HEK293T (cell line): ENCODE data around the gene FZD7.
A peak's percentile ranks its signal among the peaks of the same experiment; 100 is the strongest.

ENCODE experiments used
- CTCF ChIA-PET: fragments of 350-600 bp; formaldehyde crosslinking; extraction: SDS; loops from one replicate; lab custom pipeline; 2021; ENCODE audit warnings: antibody characterized with exemption, inconsistent platforms; lab: Yijun Ruan, JAX
- POLR2A ChIA-PET: fragments of 350-600 bp; formaldehyde crosslinking; extraction: SDS; loops from one replicate; lab custom pipeline; 2020; ENCODE audit warnings: antibody characterized with exemption, inconsistent platforms; lab: Yijun Ruan, JAX
- DNase-seq: peaks from one replicate; pipeline ENCODE4 v3.0.0; 2012; ENCODE audit warnings: mixed read lengths; ENCODE audit errors: extremely low spot score
- ARNT ChIP-seq: fragments of 450-650 bp; IDR thresholded peaks from 2 replicates; pipeline ENCODE4 v1.6.1; 2017; ENCODE audit warnings: mild to moderate bottlenecking
- BHLHE40 ChIP-seq: fragments of 450-650 bp; IDR thresholded peaks from 2 replicates; pipeline ENCODE4 v1.6.1; 2016; ENCODE audit warnings: mild to moderate bottlenecking, moderate library complexity, borderline replicate concordance
- CTBP1 ChIP-seq: fragments of 450-650 bp; IDR thresholded peaks from 2 replicates; pipeline ENCODE4 v1.6.1; 2016; ENCODE audit warnings: borderline replicate concordance
- ELF4 ChIP-seq: fragments of 450-650 bp; IDR thresholded peaks from 2 replicates; pipeline ENCODE4 v1.6.1; 2017; ENCODE audit warnings: antibody characterized with exemption
- FOXA1 ChIP-seq: fragments of 450-650 bp; IDR thresholded peaks from 2 replicates; pipeline ENCODE4 v1.6.1; 2016; ENCODE audit warnings: mild to moderate bottlenecking
- FOXK2 ChIP-seq: fragments of 450-650 bp; IDR thresholded peaks from 2 replicates; pipeline ENCODE4 v1.6.1; 2016; ENCODE audit warnings: mild to moderate bottlenecking
- FOXM1 ChIP-seq: fragments of 450-650 bp; IDR thresholded peaks from 2 replicates; pipeline ENCODE4 v1.6.1; 2017; ENCODE audit warnings: mild to moderate bottlenecking, borderline replicate concordance
- HDGF ChIP-seq: fragments of 450-650 bp; IDR thresholded peaks from 2 replicates; pipeline ENCODE4 v1.6.1; 2017; ENCODE audit warnings: antibody characterized with exemption, borderline replicate concordance
- L3MBTL2 ChIP-seq: fragments of 450-650 bp; conservative IDR thresholded peaks from 2 replicates; pipeline ENCODE4 v1.6.1; 2016; ENCODE audit warnings: mild to moderate bottlenecking
- LEF1 ChIP-seq: fragments of 450-650 bp; IDR thresholded peaks from 2 replicates; pipeline ENCODE4 v1.6.1; 2017; ENCODE audit warnings: mild to moderate bottlenecking, borderline replicate concordance
- NFRKB ChIP-seq: fragments of 450-650 bp; IDR thresholded peaks from 2 replicates; pipeline ENCODE4 v1.6.1; 2016; ENCODE audit warnings: mild to moderate bottlenecking, moderate library complexity
- SP1 ChIP-seq: fragments of 450-650 bp; IDR thresholded peaks from 2 replicates; pipeline ENCODE4 v1.6.1; 2017
- SUZ12 ChIP-seq: fragments of 450-650 bp; IDR thresholded peaks from 2 replicates; pipeline ENCODE4 v1.6.1; 2016; ENCODE audit warnings: mild to moderate bottlenecking
- TARDBP ChIP-seq: fragments of 450-650 bp; IDR thresholded peaks from 2 replicates; pipeline ENCODE4 v1.6.1; 2016
- ZNF384 ChIP-seq: fragments of 450-650 bp; IDR thresholded peaks from 2 replicates; pipeline ENCODE4 v1.6.1; 2016
- TF ChIP-seq, protein P1 (sequence below): fragments of 450-650 bp; IDR thresholded peaks from 2 replicates; pipeline ENCODE4 v1.6.1; 2016

Gene FZD7

DNA sequence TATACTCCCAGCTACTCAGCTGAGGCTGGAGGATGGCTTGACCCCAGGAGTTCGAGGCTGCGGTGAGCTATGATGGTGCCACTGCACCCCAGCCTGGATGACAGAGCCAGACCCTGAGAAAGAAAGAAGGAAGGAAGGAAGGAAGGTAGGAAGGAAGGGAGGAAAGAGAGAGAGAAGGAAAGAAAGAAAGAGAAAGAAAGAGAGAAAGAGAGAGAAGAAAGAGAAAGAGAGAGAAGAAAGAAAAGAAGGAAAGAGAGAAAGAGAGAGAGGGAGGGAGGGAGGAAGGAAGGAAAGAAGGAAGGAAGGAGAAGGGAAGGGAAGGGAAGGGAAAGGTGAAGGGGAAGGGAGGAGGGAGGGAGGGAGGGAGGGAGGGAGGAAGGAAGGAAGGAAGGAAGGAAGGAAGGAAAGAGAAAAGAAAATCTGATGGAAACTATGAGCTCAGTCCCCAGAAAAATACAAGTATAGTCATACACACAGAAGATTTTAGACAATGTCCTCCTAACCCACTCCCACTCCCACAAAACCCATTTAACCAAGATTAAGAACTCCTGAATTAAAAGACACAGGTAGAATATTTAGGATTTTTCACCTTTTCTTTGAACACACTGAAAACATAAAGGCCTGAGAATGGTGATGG is 15.6 kb downstream of the FZD7 start:
- no peak for DNase-seq
- TF ChIP-seq, protein P1, sequence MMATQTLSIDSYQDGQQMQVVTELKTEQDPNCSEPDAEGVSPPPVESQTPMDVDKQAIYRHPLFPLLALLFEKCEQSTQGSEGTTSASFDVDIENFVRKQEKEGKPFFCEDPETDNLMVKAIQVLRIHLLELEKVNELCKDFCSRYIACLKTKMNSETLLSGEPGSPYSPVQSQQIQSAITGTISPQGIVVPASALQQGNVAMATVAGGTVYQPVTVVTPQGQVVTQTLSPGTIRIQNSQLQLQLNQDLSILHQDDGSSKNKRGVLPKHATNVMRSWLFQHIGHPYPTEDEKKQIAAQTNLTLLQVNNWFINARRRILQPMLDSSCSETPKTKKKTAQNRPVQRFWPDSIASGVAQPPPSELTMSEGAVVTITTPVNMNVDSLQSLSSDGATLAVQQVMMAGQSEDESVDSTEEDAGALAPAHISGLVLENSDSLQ, result no peak
- no peak for TF ChIP-seq ARNT
- POLR2A ChIA-PET, result no interaction called here
- CTCF ChIA-PET, result no interaction called here

DNA sequence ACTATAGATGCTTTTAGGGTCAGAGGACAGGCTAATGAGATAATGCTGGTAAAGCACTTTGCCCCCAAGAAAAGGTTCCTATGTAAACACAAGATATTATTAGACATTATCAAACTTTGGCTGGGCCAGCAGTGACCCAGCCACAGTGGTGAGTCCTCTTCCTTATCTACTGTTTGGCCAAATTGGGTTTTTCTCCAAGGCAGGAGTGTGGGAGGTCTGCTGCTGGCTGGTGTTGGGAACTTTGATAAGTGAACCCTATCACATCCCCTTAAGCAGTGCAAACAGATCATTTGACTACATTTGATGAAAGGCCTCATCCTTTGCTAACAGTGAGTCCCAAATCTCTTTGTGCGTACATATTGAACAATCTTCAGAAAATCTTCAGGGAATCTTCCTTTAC is 16.2 kb downstream of the FZD7 start:
- ChIA-PET CTCF (no interaction called here), POLR2A (no interaction called here)
- TF ChIP-seq SUZ12 (no peak), FOXM1 (no peak), NFRKB (no peak), FOXK2 (no peak), FOXA1 (no peak), BHLHE40 (no peak), CTBP1 (no peak)

DNA sequence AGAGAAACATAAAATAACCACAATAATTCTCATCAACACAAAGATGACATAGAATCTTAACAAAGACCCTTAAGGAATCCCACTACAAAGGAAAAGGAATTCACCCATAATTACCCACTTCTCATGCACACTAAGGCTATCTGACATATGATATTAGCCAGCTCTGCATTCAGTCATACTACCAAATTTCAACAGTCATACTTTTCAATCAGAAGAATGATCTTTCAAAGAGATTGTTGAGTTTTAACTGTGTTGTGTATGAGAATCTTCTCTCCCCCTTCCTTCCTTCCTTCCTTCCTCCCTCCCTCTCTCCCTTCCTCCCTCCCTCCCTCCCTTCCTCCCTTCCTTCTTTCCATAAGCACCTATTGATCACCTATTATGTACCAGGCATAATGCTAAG is 17.0 kb downstream of the FZD7 start:
- DNase-seq, result no peak
- CTCF ChIA-PET, result no interaction called here
- POLR2A ChIA-PET, result no interaction called here
- no peak for TF ChIP-seq CTBP1
- TF ChIP-seq, protein P1, result no peak
- no peak for TF ChIP-seq SUZ12
- TF ChIP-seq ELF4, result no peak

More for the DNA sequence above, 16.2 kb downstream of the FZD7 start:
- DNase-seq, result no peak

DNA sequence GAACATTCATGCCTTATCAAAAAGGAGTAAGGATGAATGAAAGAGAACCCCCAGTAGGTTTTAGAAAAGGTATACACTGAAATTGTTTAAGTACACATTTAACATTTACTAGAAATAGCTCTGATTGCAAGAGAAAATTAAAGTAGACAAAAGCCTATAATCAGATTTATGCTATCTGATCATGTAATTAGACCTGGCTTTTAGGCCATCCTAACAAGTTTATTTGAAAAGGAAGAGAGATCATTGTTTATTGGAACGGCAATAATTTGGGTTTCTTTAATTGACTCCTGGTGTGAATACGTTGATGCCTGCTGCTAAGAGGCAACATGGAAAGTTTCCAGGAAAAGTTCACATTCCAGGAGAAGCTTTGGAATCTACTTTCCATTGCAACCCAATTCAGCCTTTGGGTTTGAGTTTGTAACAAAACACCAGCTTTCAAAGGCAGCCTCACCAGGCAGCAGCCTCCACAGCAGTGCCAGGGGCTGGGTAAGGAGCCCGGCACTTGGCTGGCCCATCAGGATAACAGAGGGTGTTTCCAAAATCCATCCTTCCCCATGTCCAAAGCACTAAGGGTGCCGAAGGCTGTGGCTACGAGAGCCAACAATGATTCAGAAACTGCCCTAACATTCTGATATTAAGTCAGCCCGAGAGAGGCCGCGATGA is 18.0 kb downstream of the FZD7 start:
- DNase-seq, result no peak
- ChIA-PET CTCF (no interaction called here), POLR2A (no interaction called here)
- TF ChIP-seq NFRKB (no peak), TARDBP (no peak), CTBP1 (peak; percentile 37; the same call in 1 of the 2 replicates), LEF1 (no peak), L3MBTL2 (no peak)

DNA sequence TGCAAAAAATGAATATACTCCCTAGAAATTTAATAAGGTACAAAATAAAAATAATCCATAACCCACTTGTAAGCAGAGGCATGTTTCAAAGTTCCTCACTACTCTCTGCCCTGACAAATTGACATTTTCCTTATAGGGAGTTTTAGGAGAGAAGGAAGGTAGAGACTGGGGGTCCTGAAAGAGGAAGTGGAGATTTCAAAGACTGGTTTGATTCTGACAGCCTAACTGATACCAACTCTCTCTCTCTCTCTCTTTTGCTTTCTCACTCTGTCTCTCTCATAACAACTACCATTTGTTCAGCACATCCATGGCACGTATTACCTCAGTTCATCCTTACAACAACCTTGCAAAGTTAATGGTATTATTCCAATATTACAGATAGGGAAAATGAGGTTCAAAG is 18.6 kb downstream of the FZD7 start:
- no peak for DNase-seq
- POLR2A ChIA-PET, result no interaction called here
- TF ChIP-seq SP1 (no peak), FOXK2 (no peak), NFRKB (no peak), ELF4 (no peak), BHLHE40 (no peak), TARDBP (no peak), L3MBTL2 (no peak), LEF1 (no peak), CTBP1 (no peak), FOXM1 (no peak), HDGF (no peak), FOXA1 (no peak), ZNF384 (no peak)
- TF ChIP-seq, protein P1, result no peak
- CTCF ChIA-PET, result no interaction called here

DNA sequence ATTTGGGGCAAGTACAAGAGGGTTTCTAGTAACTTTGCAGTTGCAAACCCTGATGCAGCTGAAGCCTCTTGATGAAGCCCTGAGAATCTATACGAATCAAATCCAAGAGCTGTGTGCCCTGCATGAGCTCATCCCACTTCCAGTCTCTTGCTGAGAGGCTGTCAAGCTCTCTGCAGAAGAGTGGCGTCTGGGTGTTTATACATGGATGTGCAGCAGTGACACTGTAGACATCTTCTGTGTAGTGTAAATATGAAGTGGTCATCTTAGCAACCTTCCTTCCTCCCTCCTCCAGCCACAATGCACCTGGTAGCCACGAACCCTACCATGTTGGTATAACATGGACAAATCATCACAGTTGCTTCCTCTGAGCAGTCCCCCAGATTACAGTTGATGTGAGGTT is 21.0 kb downstream of the FZD7 start:
- ChIA-PET CTCF (interaction anchor here (1.2 kb wide), 1 partner anchor 8 kb away, joined by 3 read pairs; no protein-coding TSS in a partner anchor), POLR2A (no interaction called here)
- DNase-seq, result no peak
- TF ChIP-seq FOXA1 (no peak), FOXK2 (no peak)

DNA sequence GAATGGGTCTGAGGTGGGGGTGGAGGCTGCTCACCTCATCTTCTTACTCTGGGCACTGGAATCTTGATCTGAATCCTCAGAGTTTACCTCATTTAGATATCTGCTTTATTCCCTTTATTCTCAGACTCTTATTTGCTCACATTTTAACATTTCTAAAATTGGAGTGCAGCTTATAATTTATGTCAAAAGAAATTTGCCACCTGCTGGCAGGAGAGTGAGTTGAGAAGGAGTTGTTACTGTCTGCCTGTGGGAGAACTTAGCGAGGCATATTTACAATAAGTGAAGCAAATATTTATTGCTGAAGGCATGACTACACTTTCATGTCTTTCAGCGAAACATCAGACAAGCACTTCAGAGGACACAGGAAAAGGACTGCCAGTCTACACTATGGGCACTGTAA is 23.0 kb downstream of the FZD7 start:
- ChIA-PET CTCF (interaction anchor here (1.0 to 2.0 kb wide), 2 partner anchors 10 to 50 kb away, joined by 3 to 8 read pairs; no protein-coding TSS in a partner anchor), POLR2A (no interaction called here)
- no peak for DNase-seq
- TF ChIP-seq HDGF (no peak), BHLHE40 (no peak), ELF4 (no peak), ARNT (no peak), FOXA1 (no peak), LEF1 (no peak), SP1 (no peak), NFRKB (no peak), L3MBTL2 (no peak), SUZ12 (no peak), FOXM1 (no peak), ZNF384 (no peak)
